SK-N-SH treated with all-trans-retinoic acid at 6 μM for 48 hours (cell line): ENCODE results near the gene RBM23.

Experiments used
- BACH2 ChIP-seq: fragments of 250-450 bp; sonication (Bioruptor Pico); IDR thresholded peaks from 2 replicates; pipeline ENCODE4 v1.9.0; 2021; ENCODE audit warnings: mild to moderate bottlenecking, borderline replicate concordance
- CREB5 ChIP-seq: fragments of 250-450 bp; sonication (Bioruptor Pico); IDR thresholded peaks from 2 replicates; pipeline ENCODE4 v1.5.1; 2020; ENCODE audit warnings: low read depth, mild to moderate bottlenecking, moderate library complexity
- ESRRG ChIP-seq: fragments of 250-450 bp; sonication (Bioruptor Pico); IDR thresholded peaks from 2 replicates; pipeline ENCODE4 v1.6.1; 2021; ENCODE audit warnings: mild to moderate bottlenecking
- PATZ1 ChIP-seq: fragments of 250-450 bp; sonication (Bioruptor Pico); IDR thresholded peaks from 2 replicates; pipeline ENCODE4 v1.8.0; 2020; ENCODE audit warnings: mild to moderate bottlenecking, moderate library complexity, borderline replicate concordance
- POU6F1 ChIP-seq: fragments of 250-450 bp; sonication (Bioruptor Pico); IDR thresholded peaks from 2 replicates; pipeline ENCODE4 v1.8.0; 2021; ENCODE audit warnings: low read depth, mild to moderate bottlenecking, moderate library complexity, borderline replicate concordance
- RARB ChIP-seq: fragments of 250-450 bp; sonication (Bioruptor Pico); IDR thresholded peaks from 2 replicates; pipeline ENCODE4 v1.8.0; 2021; ENCODE audit warnings: mild to moderate bottlenecking, moderate library complexity
- TCF4 ChIP-seq: fragments of 250-450 bp; sonication (Bioruptor Pico); IDR thresholded peaks from 2 replicates; pipeline ENCODE4 v1.8.0; 2021; ENCODE audit warnings: mild to moderate bottlenecking, moderate library complexity, borderline replicate concordance
- ZC3H10 ChIP-seq: fragments of 250-450 bp; sonication (Bioruptor Pico); IDR thresholded peaks from 2 replicates; pipeline ENCODE4 v1.5.1; 2021; ENCODE audit warnings: mild to moderate bottlenecking, moderate library complexity
- ZNF8 ChIP-seq: fragments of 450-650 bp; formaldehyde crosslinking; IDR thresholded peaks from 2 replicates; pipeline ENCODE4 v1.5.0; 2020; ENCODE audit warnings: mild to moderate bottlenecking, moderate library complexity

GRCh38 chr14:22928237-22929103 is 9.5 kb upstream of the RBM23 start:
- TF ChIP-seq PATZ1 (CRISPR knock-in tag) (no peak), TCF4 (CRISPR knock-in tag) (no peak), RARB (CRISPR knock-in tag) (no peak), POU6F1 (CRISPR knock-in tag) (no peak), ZNF8 (CRISPR knock-in tag) (no peak), ZC3H10 (no peak), BACH2 (no peak), CREB5 (CRISPR knock-in tag) (no peak), ESRRG (CRISPR knock-in tag) (no peak)
